Smooth muscle cell (in vitro differentiated cells): ENCODE data around the gene SLC35A1. TPM values are rescaled to one million over a fixed set of nuclear protein-coding genes. Genes with fewer than 3 reads are reported as not detected.

Source experiments
- polyA plus RNA-seq: library from polyadenylated mRNA; unstranded; fragments of >200 nt; fragmentation: Nextera tagmentation; extraction: Ambion mirVana; gene quantifications from 2 replicates; pipeline ENCODE4 v1.2.1, GENCODE V29; 2016
- small RNA-seq: library from RNA; depleted of rRNA; stranded (forward); fragments of <200 nt; gene quantifications from one replicate; pipeline ENCODE3, GENCODE V24; 2014
- total RNA-seq: library from RNA; depleted of rRNA; stranded (reverse); fragments of >200 nt; gene quantifications from 2 replicates; pipeline ENCODE4 v1.2.3, GENCODE V29; 2014

SLC35A1 gene
- total and polyA plus RNA-seq, 2 experiments from 2014 or later, result 19.9 to 23.9 TPM

Small RNA genes lying within 50 kb of the gene (small RNA-seq; reads per million reads assigned to genes)
- not detected for gene AL049697.2
- gene RNU6-444P, result not detected

Other genes starting within 250 kb of the SLC35A1 start
- gene SMIM8, start 150.4 kb upstream of the SLC35A1 start, total RNA-seq, result 8.0 and 11.1 TPM in 2 replicates
- 9.3 and 11.4 TPM in 2 replicates for gene SMIM8, start 150.4 kb upstream of the SLC35A1 start, polyA plus RNA-seq
- gene GJB7, start 143.7 kb upstream of the SLC35A1 start, total RNA-seq, result 0.58 and 0.99 TPM in 2 replicates
- gene GJB7, start 143.7 kb upstream of the SLC35A1 start, polyA plus RNA-seq, result 0.27 and 2.6 TPM in 2 replicates
- gene C6orf163, start 128.2 kb upstream of the SLC35A1 start, total RNA-seq, result 0.99 and 3.1 TPM in 2 replicates
- 0.56 and 0.59 TPM in 2 replicates for gene C6orf163, start 128.2 kb upstream of the SLC35A1 start, polyA plus RNA-seq
- 0.72 and 2.0 TPM in 2 replicates for gene CFAP206, start 65.0 kb upstream of the SLC35A1 start, total RNA-seq
- 0.21 and 0.53 TPM in 2 replicates for gene CFAP206, start 65.0 kb upstream of the SLC35A1 start, polyA plus RNA-seq
- gene RARS2, start 117.0 kb downstream of the SLC35A1 start, total RNA-seq, result 43.1 and 51.0 TPM in 2 replicates
- 52.5 and 68.9 TPM in 2 replicates for gene RARS2, start 117.0 kb downstream of the SLC35A1 start, polyA plus RNA-seq
- gene ORC3, start 117.2 kb downstream of the SLC35A1 start, total RNA-seq, result 37.1 and 41.8 TPM in 2 replicates
- 23.3 and 23.4 TPM in 2 replicates for gene ORC3, start 117.2 kb downstream of the SLC35A1 start, polyA plus RNA-seq
- 29.5 and 29.6 TPM in 2 replicates for gene AKIRIN2, start 229.3 kb downstream of the SLC35A1 start, total RNA-seq
- gene AKIRIN2, start 229.3 kb downstream of the SLC35A1 start, polyA plus RNA-seq, result 50.5 and 60.3 TPM in 2 replicates